ENCODE data around the gene FAM50A.

Gene FAM50A

DNA sequence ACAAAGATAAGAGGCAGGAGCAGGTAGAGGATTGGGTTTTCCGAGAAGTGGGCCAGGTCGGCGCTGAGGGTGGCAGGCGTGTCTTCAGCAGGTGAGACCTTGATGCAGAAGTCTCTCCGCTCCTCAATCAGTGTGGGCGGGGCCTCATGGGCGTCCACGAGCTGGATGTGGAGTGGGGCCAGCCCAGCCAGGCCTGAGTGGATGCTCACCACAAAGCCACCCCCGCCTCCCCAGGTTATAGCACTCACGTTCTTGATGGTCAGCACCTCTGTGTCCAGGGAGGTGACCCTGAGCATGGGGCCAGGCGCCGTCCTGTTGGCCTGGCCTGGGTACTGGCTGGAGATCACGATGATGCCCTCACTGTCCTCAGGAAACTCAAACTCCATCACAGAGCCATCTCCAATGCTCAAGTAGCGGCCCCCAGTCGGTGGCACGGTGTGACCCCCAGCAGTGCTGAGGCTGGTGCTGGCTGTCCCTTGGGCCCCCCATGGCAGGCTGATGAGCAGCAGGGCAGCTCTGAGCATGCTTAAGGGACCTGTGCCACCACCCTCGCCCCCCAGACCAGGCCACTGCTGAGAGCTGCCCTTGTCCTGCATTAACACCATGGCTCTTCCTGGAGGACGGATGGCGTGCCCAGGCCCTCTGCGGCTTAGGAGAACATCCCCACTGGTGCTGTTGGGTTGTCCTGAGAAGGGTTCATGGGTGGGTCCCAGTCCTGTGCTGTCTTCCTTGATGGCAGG lies 44.6 kb downstream of the FAM50A start:
- Histone ChIP-seq H3K9me3 (no peaks in the 10 kb centered on the region), H3K27me3 (no peaks in the 10 kb centered on the region), H3K36me3 (no peaks in the 10 kb centered on the region), H3K27ac (no peak overlapping the region), H3K4me1 (ENCODE audit: control insufficient read depth in 1 of 2, insufficient read depth in 1 of 2, low read depth in 1 of 2, low read length in 1 of 2) (peaks cover 42 to 46% of the 10 kb centered on the region in 2 experiments), H3K4me3 (ENCODE audit: low read depth in 1 of 2, low read length in 1 of 2) (no peak overlapping the region)
- TF ChIP-seq, protein P1, sequence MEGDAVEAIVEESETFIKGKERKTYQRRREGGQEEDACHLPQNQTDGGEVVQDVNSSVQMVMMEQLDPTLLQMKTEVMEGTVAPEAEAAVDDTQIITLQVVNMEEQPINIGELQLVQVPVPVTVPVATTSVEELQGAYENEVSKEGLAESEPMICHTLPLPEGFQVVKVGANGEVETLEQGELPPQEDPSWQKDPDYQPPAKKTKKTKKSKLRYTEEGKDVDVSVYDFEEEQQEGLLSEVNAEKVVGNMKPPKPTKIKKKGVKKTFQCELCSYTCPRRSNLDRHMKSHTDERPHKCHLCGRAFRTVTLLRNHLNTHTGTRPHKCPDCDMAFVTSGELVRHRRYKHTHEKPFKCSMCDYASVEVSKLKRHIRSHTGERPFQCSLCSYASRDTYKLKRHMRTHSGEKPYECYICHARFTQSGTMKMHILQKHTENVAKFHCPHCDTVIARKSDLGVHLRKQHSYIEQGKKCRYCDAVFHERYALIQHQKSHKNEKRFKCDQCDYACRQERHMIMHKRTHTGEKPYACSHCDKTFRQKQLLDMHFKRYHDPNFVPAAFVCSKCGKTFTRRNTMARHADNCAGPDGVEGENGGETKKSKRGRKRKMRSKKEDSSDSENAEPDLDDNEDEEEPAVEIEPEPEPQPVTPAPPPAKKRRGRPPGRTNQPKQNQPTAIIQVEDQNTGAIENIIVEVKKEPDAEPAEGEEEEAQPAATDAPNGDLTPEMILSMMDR (IDR thresholded peaks at IDR 0.05), result no peak

DNA sequence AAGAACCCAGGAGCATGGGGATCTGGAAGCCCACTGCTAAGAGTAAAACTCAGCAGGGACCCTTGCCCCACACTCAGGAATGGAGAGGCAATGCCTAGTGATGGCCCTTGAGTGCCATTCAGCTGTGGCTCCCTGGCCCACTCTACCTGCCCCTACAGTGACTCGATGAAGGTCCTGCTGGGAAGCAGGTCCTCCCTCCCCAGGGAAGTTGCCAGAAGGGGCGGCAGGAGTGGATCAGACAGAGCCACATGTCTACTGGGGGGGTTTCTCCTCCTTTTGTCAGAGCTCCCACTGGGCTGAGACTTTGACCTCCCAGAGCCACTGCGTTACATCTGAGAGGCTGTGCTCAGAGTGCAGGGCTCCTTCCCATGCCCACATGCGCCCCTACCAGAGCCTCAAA lies 45.2 kb downstream of the FAM50A start:
- Histone ChIP-seq H3K4me3 (ENCODE audit: low read depth in 1 of 2, low read length in 1 of 2) (peak overlapping the region; percentile 65 to 69), H3K36me3 (no peaks in the 10 kb centered on the region), H3K4me1 (ENCODE audit: control insufficient read depth in 1 of 2, insufficient read depth in 1 of 2, low read depth in 1 of 2, low read length in 1 of 2) (peaks cover 41 to 46% of the 10 kb centered on the region in 2 experiments), H3K27ac (peak overlapping the region; percentile 96), H3K9me3 (no peaks in the 10 kb centered on the region), H3K27me3 (no peaks in the 10 kb centered on the region)
- TF ChIP-seq, protein P1 (IDR thresholded peaks at IDR 0.05), result no peak

DNA sequence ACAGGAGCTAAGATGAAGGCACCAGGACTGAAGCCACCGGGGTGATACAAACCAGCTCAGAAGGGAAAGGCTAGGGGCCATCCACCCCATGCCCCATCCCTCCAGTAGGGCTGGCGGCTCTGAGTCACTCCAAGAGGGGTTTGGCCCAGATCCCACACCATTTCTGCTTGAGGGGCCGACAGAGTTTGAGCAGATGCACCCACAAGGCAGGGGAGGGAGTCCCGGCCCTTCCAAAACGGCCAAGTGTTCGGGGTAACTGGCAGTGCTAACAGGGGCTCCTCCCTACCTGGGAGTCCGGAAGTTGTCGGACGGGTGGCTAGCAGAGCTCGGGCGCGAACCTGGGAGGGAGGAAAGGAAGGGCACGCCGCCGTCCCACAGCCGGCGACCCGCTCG lies 46.1 kb downstream of the FAM50A start:
- H3K36me3 ChIP-seq, result no peaks in the 10 kb centered on the region
- H3K4me1 ChIP-seq (ENCODE audit: control insufficient read depth in 1 of 2, insufficient read depth in 1 of 2, low read depth in 1 of 2, low read length in 1 of 2), result peaks cover 33 to 40% of the 10 kb centered on the region in 2 experiments
- H3K27ac ChIP-seq, result peak overlapping the region; percentile 96
- no peaks in the 10 kb centered on the region for H3K9me3 ChIP-seq
- H3K27me3 ChIP-seq, result no peaks in the 10 kb centered on the region
- H3K4me3 ChIP-seq (ENCODE audit: low read depth in 1 of 2, low read length in 1 of 2), result peak overlapping the region; percentile 65 to 69
- TF ChIP-seq, protein P1 (IDR thresholded peaks at IDR 0.05), result no peak

DNA sequence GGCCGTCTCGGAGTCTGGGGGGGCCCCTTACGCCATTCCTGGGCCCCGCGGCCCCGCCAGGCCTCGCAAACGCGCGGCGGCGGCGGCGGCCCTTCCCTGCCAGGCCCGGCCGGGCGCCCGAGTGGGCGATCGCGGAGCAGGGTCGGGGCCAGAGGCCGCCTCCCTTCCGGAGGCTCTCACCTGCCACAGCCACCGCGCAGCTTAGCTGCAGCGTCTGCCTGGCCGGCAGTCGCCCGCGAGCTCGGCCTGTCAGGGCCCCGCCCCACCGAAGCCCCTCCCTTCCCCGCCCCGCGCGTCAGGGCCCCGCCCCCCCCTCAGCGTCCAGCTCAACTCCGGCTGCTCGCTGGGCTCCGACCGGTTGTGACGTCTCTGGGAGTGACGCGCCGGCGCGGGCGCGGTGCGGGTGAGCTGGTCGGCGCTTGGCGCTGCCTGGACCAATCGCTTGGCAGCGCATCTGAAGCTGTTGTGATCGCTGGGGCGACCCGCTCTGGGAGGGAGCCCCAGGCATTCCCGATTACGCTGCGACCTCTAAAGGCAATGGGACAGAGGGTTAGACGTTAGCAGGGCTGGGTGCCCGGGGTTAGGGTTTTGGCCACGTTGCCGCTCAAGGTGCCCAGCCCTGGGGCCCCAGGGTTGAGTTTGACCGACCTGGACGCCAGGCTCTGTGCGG lies 46.6 kb downstream of the FAM50A start, which contains the start of gene SLC10A3:
SLC10A3 (minus strand) TSS at position 216 of the 670 bp plus-strand sequence. CDS start 1,689 bp downstream, outside the sequence.
- Histone ChIP-seq H3K27me3 (no peaks in the 10 kb centered on the region), H3K27ac (peak within 1 kb of the TSS; percentile 96), H3K4me3 (ENCODE audit: low read depth in 1 of 2, low read length in 1 of 2) (peak within 1 kb of the TSS; percentile 65 to 69), H3K4me1 (ENCODE audit: control insufficient read depth in 1 of 2, insufficient read depth in 1 of 2, low read depth in 1 of 2, low read length in 1 of 2) (peaks cover 27 to 35% of the 10 kb centered on the region in 2 experiments), H3K9me3 (no peaks in the 10 kb centered on the region), H3K36me3 (no peaks in the 10 kb centered on the region)
- TF ChIP-seq, protein P1 (IDR thresholded peaks at IDR 0.05), result no peak

DNA sequence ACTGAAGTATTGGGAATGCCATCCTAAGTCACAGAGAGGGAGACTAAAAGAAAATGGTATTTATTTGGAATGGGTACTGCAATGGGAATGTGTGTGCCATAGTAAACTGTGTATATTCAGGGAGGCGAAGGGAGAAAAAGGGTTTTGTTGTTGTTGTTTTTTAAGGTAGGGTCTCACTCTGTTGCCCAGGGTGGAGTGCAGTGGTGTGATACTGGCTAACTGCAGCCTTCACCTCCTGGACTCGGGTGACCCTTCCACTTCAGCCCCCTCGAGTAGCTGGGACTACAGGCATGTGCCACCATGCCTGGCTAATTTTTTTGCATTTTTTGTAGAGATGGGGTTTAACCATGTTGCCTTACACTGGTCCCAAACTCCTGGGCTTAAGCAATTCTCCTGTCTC lies 50.8 kb downstream of the FAM50A start:
- Histone ChIP-seq H3K27me3 (no peaks in the 10 kb centered on the region), H3K27ac (no peak overlapping the region), H3K4me3 (ENCODE audit: low read depth in 1 of 2, low read length in 1 of 2) (no peak overlapping the region), H3K36me3 (no peaks in the 10 kb centered on the region), H3K9me3 (no peaks in the 10 kb centered on the region), H3K4me1 (ENCODE audit: control insufficient read depth in 1 of 2, insufficient read depth in 1 of 2, low read depth in 1 of 2, low read length in 1 of 2) (peaks cover 20 to 22% of the 10 kb centered on the region in 2 experiments)
- TF ChIP-seq, protein P1 (IDR thresholded peaks at IDR 0.05), result no peak
